Measurements from ENCODE around the gene NEURL4. TPM values are rescaled to one million over a fixed set of nuclear protein-coding genes. Genes with fewer than 3 reads are reported as not detected.

NEURL4 gene
- total and polyA plus RNA-seq, 8 donors, result 6.9 to 84.0 (median 24.8) TPM

DNA sequence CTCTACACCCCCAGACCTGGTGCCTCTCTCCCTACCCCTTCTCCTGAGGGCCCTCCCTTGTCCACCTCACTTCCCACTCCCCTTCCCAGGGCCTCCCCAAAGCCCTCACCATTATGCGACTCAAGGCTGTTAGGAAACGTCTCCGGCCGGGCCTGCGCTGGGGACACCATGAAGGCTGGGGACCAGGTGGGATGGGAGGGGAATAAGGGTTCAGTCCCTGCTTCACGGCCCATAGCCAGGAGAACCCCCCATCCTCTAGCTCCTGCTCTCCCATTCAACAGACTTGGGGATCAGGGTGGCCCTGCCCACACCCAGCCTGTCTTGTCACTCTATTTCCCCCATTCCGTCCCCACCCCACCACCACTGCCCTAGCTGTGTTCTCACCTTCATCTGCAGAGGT is 2.1 kb downstream of the NEURL4 start:
- DNase-seq, result no peak
- Histone ChIP-seq H3K36me3 (peaks cover 25 to 53% (median 49%) of the 10 kb centered on the region in 4 donors), H3K4me3 (no peak overlapping the region), H3K27ac (no peak overlapping the region), H3K4me1 (peaks cover 12 to 34% (median 29%) of the 10 kb centered on the region in 4 donors), H3K9me3 (no peaks in the 10 kb centered on the region), H3K27me3 (no peaks in the 10 kb centered on the region)
- TF ChIP-seq EP300 (IDR thresholded peaks at IDR 0.05), result no peak
- no peak for TF ChIP-seq POLR2A (IDR thresholded peaks at IDR 0.05)
- TF ChIP-seq POLR2AphosphoS5 (IDR thresholded peaks at IDR 0.05), result no peak
- TF ChIP-seq, protein P1, sequence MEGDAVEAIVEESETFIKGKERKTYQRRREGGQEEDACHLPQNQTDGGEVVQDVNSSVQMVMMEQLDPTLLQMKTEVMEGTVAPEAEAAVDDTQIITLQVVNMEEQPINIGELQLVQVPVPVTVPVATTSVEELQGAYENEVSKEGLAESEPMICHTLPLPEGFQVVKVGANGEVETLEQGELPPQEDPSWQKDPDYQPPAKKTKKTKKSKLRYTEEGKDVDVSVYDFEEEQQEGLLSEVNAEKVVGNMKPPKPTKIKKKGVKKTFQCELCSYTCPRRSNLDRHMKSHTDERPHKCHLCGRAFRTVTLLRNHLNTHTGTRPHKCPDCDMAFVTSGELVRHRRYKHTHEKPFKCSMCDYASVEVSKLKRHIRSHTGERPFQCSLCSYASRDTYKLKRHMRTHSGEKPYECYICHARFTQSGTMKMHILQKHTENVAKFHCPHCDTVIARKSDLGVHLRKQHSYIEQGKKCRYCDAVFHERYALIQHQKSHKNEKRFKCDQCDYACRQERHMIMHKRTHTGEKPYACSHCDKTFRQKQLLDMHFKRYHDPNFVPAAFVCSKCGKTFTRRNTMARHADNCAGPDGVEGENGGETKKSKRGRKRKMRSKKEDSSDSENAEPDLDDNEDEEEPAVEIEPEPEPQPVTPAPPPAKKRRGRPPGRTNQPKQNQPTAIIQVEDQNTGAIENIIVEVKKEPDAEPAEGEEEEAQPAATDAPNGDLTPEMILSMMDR (IDR thresholded peaks at IDR 0.05), result no peak
- WGBS, 5 donors, result 84 to 96% (median 90%) methylated on average over 7 of the region's 7 CpGs
- intact Hi-C loops (cut with DNase I; ENCODE audit: low total_unique reads), result no loop called here

DNA sequence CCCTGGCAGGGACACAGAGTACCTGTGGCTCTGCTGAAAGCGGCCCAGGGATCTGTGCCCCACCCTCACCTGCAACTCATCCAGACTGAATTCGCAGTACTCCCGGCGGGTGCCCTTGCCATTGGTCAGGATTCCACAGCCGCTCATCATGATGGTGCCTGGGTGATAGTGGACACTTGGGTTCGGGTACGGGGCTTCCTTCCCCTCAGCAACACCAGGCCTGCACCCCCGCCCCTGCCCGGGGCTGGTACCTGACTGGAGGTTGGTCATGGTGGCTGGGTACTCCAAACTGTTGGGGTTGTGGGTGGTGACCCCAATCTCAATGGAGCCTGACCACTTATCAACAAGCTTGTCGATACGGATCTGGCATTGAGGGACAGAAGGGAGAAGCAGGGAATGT is 2.9 kb downstream of the NEURL4 start:
- Histone ChIP-seq H3K9me3 (no peaks in the 10 kb centered on the region), H3K4me3 (no peak overlapping the region), H3K4me1 (peaks cover 12 to 34% (median 29%) of the 10 kb centered on the region in 4 donors), H3K36me3 (peaks cover 34 to 62% (median 57%) of the 10 kb centered on the region in 4 donors), H3K27me3 (no peaks in the 10 kb centered on the region), H3K27ac (no peak overlapping the region)
- 87 to 92% (median 91%) methylated on average over 10 to 11 of the region's 11 CpGs for WGBS, 5 donors
- DNase-seq, result no peak
- TF ChIP-seq EP300 (IDR thresholded peaks at IDR 0.05), result no peak
- TF ChIP-seq, protein P1 (IDR thresholded peaks at IDR 0.05), result no peak
- no peak for TF ChIP-seq POLR2AphosphoS5 (IDR thresholded peaks at IDR 0.05)
- TF ChIP-seq POLR2A (IDR thresholded peaks at IDR 0.05), result no peak
- intact Hi-C loops (cut with DNase I; ENCODE audit: low total_unique reads), result no loop called here

DNA sequence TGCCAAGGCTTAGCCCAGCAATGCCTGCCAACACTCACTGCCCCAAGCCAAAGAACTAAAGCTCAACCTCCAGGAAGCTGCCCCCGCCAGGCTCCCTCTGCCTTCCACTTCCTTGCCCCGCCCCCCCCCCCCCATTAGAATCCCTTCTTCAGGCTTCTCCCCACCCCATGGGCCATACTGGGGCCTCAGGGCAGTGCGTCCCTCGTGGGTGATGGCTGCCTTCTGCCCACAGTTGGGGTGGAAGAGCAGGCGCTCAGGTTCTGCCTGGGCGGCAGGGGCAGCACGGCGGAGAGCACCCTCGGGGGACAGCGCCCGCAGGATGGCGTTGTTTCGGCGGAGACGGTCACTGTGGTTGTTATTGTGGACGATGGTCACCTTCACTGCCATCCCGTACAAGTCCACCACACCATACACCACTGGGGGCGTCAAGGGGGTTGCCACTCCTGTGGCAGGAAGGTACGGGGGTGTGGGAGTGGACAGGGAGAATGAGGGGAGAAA is 4.1 kb downstream of the NEURL4 start:
- Histone ChIP-seq H3K36me3 (peaks cover 44 to 73% (median 69%) of the 10 kb centered on the region in 4 donors), H3K27ac (no peak overlapping the region), H3K27me3 (no peaks in the 10 kb centered on the region), H3K9me3 (no peaks in the 10 kb centered on the region), H3K4me1 (peaks cover 5 to 26% (median 22%) of the 10 kb centered on the region in 4 donors), H3K4me3 (no peak overlapping the region)
- no peak for TF ChIP-seq EP300 (IDR thresholded peaks at IDR 0.05)
- TF ChIP-seq, protein P1 (IDR thresholded peaks at IDR 0.05), result no peak
- no peak for TF ChIP-seq POLR2A (IDR thresholded peaks at IDR 0.05)
- no peak for TF ChIP-seq POLR2AphosphoS5 (IDR thresholded peaks at IDR 0.05)
- intact Hi-C loops (cut with DNase I; ENCODE audit: low total_unique reads), result no loop called here
- DNase-seq, result no peak
- WGBS, 5 donors, result 90 to 95% (median 92%) methylated on average over 18 to 19 of the region's 19 CpGs

DNA sequence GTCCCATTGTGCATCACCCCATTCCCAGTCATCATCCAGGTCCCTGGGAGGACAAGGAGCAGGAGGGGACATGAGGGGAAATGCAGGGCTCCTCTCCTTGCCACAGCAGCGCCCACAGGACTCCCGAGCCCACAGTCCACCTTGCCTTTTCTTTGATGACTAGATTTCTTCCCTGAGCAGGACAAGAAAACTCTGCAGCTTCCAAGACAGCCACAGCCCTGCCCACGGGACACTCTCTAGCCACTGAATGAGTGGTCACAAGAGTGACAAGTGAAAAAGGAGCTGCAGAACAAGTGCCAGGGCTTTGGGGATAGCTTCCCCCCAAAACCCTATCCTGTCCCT is 4.7 kb downstream of the NEURL4 start:
- 69 to 89% (median 83%) methylated on average over 3 of the region's 3 CpGs for WGBS, 5 donors
- TF ChIP-seq, protein P1 (IDR thresholded peaks at IDR 0.05), result peak in 1 of 7 experiments; percentile 3
- TF ChIP-seq POLR2A (IDR thresholded peaks at IDR 0.05), result no peak

More for the DNA sequence above, 4.7 kb downstream of the NEURL4 start:
- intact Hi-C loops (cut with DNase I; ENCODE audit: low total_unique reads), result no loop called here
- no peak for DNase-seq
- Histone ChIP-seq H3K27me3 (no peaks in the 10 kb centered on the region), H3K4me3 (no peak overlapping the region), H3K27ac (no peak overlapping the region), H3K36me3 (peaks cover 44 to 80% (median 73%) of the 10 kb centered on the region in 4 donors), H3K4me1 (peaks cover 5 to 24% (median 19%) of the 10 kb centered on the region in 4 donors), H3K9me3 (no peaks in the 10 kb centered on the region)

Measured in stomach (tissue), 9 donors.